ENCODE measurements around the gene FBXO28. TPM values are rescaled to one million over a fixed set of nuclear protein-coding genes. Genes with fewer than 3 reads are reported as not detected.
A peak's percentile ranks its signal among the peaks of the same experiment; 100 is the strongest.

Gene FBXO28
- total and polyA plus RNA-seq, 8 donors: 4.6 to 44.2 (median 9.6) TPM

- DNase-seq: peak in 1 of 2 donors; percentile 52
- TF ChIP-seq POLR2AphosphoS5 (IDR thresholded peaks at IDR 0.05): peak in 1 of 3 donors; percentile 59
- TF ChIP-seq CTCF (IDR thresholded peaks at IDR 0.05): no peak
- Histone ChIP-seq H3K36me3 (no peaks in the 10 kb centered on the region), H3K9me3 (no peaks in the 10 kb centered on the region), H3K4me3 (no peak overlapping the region), H3K27me3 (no peaks in the 10 kb centered on the region), H3K4me1 (peaks cover 0 to 31% (median 10%) of the 10 kb centered on the region in 4 donors), H3K27ac (peak overlapping the region in 3 of 5 donors; percentile 4 to 73 (median 66))
- intact Hi-C loops (cut with DNase I; ENCODE audit: low total_unique reads): no loop called here
- WGBS, 5 donors: 23 to 35% (median 34%) methylated on average over 5 of the region's 5 CpGs
These were observed 55.0 kb downstream of the FBXO28 start for GRCh38 chr1:224168859-224169380.

GRCh38 chr1:224169718-224170270, 55.9 kb downstream of the FBXO28 start:
- H3K36me3 ChIP-seq: no peaks in the 10 kb centered on the region
- no peak overlapping the region for H3K4me3 ChIP-seq
- no peaks in the 10 kb centered on the region for H3K9me3 ChIP-seq
- TF ChIP-seq CTCF (IDR thresholded peaks at IDR 0.05) (no peak), POLR2A (IDR thresholded peaks at IDR 0.05) (no peak), POLR2AphosphoS5 (IDR thresholded peaks at IDR 0.05) (no peak), EP300 (IDR thresholded peaks at IDR 0.05) (no peak)
- DNase-seq: no peak
- intact Hi-C loops (cut with DNase I; ENCODE audit: low total_unique reads): no loop called here
- peaks cover 0 to 25% (median 6%) of the 10 kb centered on the region in 4 donors for H3K4me1 ChIP-seq
- H3K27ac ChIP-seq: peak overlapping the region in 2 of 5 donors; percentile 66 to 73
- H3K27me3 ChIP-seq: no peaks in the 10 kb centered on the region
- 87 to 98% (median 89%) methylated on average over 4 of the region's 4 CpGs for WGBS, 5 donors

DNA sequence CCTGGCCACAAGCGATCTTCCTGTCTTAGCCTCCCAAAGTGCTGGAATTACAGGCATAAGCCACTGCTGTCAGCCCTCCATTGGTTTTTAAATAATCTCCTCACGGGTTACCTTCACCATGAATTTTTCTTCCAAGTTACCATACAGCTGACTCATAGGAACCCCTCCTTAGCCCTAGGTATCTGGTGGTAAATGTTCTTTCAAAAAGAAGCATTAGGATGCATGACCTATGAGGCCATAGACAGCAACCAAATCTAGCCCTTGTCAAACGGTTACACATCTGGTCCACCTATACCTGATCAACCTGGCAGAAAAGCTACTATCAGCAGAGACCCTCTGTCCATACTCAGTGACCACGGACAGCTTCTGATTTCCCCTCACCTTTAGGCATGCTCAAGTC, 56.4 kb downstream of the FBXO28 start:
- TF ChIP-seq EP300 (IDR thresholded peaks at IDR 0.05) (no peak), CTCF (IDR thresholded peaks at IDR 0.05) (no peak), POLR2A (IDR thresholded peaks at IDR 0.05) (no peak), POLR2AphosphoS5 (IDR thresholded peaks at IDR 0.05) (no peak)
- peaks cover 0 to 26% (median 6%) of the 10 kb centered on the region in 4 donors for H3K4me1 ChIP-seq
- H3K9me3 ChIP-seq: no peaks in the 10 kb centered on the region
- no peaks in the 10 kb centered on the region for H3K27me3 ChIP-seq
- H3K36me3 ChIP-seq: no peaks in the 10 kb centered on the region
- no peak overlapping the region for H3K4me3 ChIP-seq
- no peak for DNase-seq
- 84 to 92% (median 85%) methylated on average over 4 of the region's 4 CpGs for WGBS, 5 donors
- intact Hi-C loops (cut with DNase I; ENCODE audit: low total_unique reads): no loop called here
- no peak overlapping the region for H3K27ac ChIP-seq

GRCh38 chr1:224170748-224171478, 57.0 kb downstream of the FBXO28 start:
- H3K27ac ChIP-seq: no peak overlapping the region
- no peaks in the 10 kb centered on the region for H3K9me3 ChIP-seq
- intact Hi-C loops (cut with DNase I; ENCODE audit: low total_unique reads): no loop called here
- TF ChIP-seq EP300 (IDR thresholded peaks at IDR 0.05) (no peak), CTCF (IDR thresholded peaks at IDR 0.05) (peak in 4 of 7 experiments; percentile 38 to 54 (median 44))
- 63 to 81% (median 67%) methylated on average over 8 to 9 of the region's 9 CpGs for WGBS, 5 donors
- H3K4me3 ChIP-seq: no peak overlapping the region
- no peaks in the 10 kb centered on the region for H3K36me3 ChIP-seq
- peaks cover 0 to 32% (median 8%) of the 10 kb centered on the region in 4 donors for H3K4me1 ChIP-seq
- DNase-seq: peak; percentile 40 to 62
- H3K27me3 ChIP-seq: no peaks in the 10 kb centered on the region

Data from stomach (tissue), 9 donors.